C4-2B (cell line): ENCODE data around the gene FAM76A.
"Not testable (repeated sequence)": the region's sequence is repeated elsewhere in the genome, so short reads cannot be mapped to it uniquely, and the experiment has no call there.

Experiments used
- H3K27ac ChIP-seq: fragments of 450-650 bp; 2 replicates; pipeline ENCODE4 v1.5.1; 2017
- CTCF ChIP-seq: fragments of 450-650 bp; conservative IDR thresholded peaks from 2 replicates; pipeline ENCODE4 v1.5.1; 2017; ENCODE audit warnings: mild to moderate bottlenecking
- ZFX ChIP-seq: fragments of 450-650 bp; IDR thresholded peaks from 2 replicates; pipeline ENCODE4 v1.6.1; 2017

FAM76A gene

GRCh38 chr1:27687906-27688305 is 37.9 kb upstream of the FAM76A start:
- no peak overlapping the region for H3K27ac ChIP-seq
- TF ChIP-seq CTCF: no peak
- TF ChIP-seq ZFX: no peak

- TF ChIP-seq ZFX (no peak), CTCF (no peak)
- no peak overlapping the region for H3K27ac ChIP-seq
Measured at GRCh38 chr1:27689423-27690173, 36.2 kb upstream of the FAM76A start.

- TF ChIP-seq ZFX (no peak), CTCF (no peak)
- no peak overlapping the region for H3K27ac ChIP-seq
Measured at GRCh38 chr1:27690183-27690582, 35.6 kb upstream of the FAM76A start.

- H3K27ac ChIP-seq: not testable (repeated sequence)
Measured at GRCh38 chr1:27696835-27697234, 28.9 kb upstream of the FAM76A start.

- H3K27ac ChIP-seq: no peak overlapping the region
- TF ChIP-seq ZFX (no peak), CTCF (no peak)
Measured at GRCh38 chr1:27704958-27705357, 20.8 kb upstream of the FAM76A start.

- no peak for TF ChIP-seq CTCF
- TF ChIP-seq ZFX: no peak
- no peak overlapping the region for H3K27ac ChIP-seq
Measured at GRCh38 chr1:27705545-27705944, 20.2 kb upstream of the FAM76A start.

GRCh38 chr1:27710574-27710973 is 15.2 kb upstream of the FAM76A start:
- no peak for TF ChIP-seq ZFX
- no peak for TF ChIP-seq CTCF
- H3K27ac ChIP-seq: no peak overlapping the region

GRCh38 chr1:27713139-27713725 is 12.5 kb upstream of the FAM76A start:
- H3K27ac ChIP-seq: no peak overlapping the region
- TF ChIP-seq ZFX: no peak
- TF ChIP-seq CTCF: no peak
